GM18502 (cell line): ENCODE data around the gene IL10.
A peak's percentile ranks its signal among the peaks of the same experiment; 100 is the strongest.

ENCODE experiments used
- ATAC-seq: cut with Tn5 transposase; IDR thresholded peaks from one replicate; pipeline ENCODE4 v1.9.1; 2021; ENCODE audit warnings: mild to moderate bottlenecking; ENCODE audit not compliant: unreplicated experiment, poor library complexity

The IL10 gene

GRCh38 chr1:206738370-206739366 lies 33.6 kb downstream of the IL10 start:
- no peak for ATAC-seq

GRCh38 chr1:206737729-206738201 lies 34.5 kb downstream of the IL10 start:
- ATAC-seq, result no peak

GRCh38 chr1:206736878-206737728 lies 35.2 kb downstream of the IL10 start:
- ATAC-seq, result no peak

GRCh38 chr1:206735553-206736031 lies 36.7 kb downstream of the IL10 start:
- no peak for ATAC-seq

GRCh38 chr1:206734499-206735142 lies 37.7 kb downstream of the IL10 start:
- ATAC-seq, result no peak

- ATAC-seq, result no peak
Observed at GRCh38 chr1:206732992-206733391, 39.3 kb downstream of the IL10 start.

- ATAC-seq, result no peak
Observed at GRCh38 chr1:206732508-206732907, 39.8 kb downstream of the IL10 start.

- ATAC-seq, result no peak
Observed at GRCh38 chr1:206729507-206729906, 42.8 kb downstream of the IL10 start.

GRCh38 chr1:206729050-206729449 lies 43.2 kb downstream of the IL10 start:
- no peak for ATAC-seq

GRCh38 chr1:206728697-206728987 lies 43.7 kb downstream of the IL10 start:
- no peak for ATAC-seq

- no peak for ATAC-seq
Observed at GRCh38 chr1:206727981-206728696, 44.2 kb downstream of the IL10 start.

GRCh38 chr1:206725109-206725963 lies 47.0 kb downstream of the IL10 start:
- ATAC-seq, result no peak

GRCh38 chr1:206723805-206724472 lies 48.4 kb downstream of the IL10 start:
- ATAC-seq, result no peak

- no peak for ATAC-seq
Observed at GRCh38 chr1:206723462-206723804, 48.9 kb downstream of the IL10 start.

GRCh38 chr1:206722751-206723461 lies 49.4 kb downstream of the IL10 start:
- ATAC-seq, result no peak

- no peak for ATAC-seq
Observed at GRCh38 chr1:206721454-206721853, 50.8 kb downstream of the IL10 start.

- ATAC-seq, result peak; percentile 41
Observed at GRCh38 chr1:206719169-206719839, 53.0 kb downstream of the IL10 start.

- no peak for ATAC-seq
Observed at GRCh38 chr1:206717674-206717989, 54.7 kb downstream of the IL10 start.
